ENCODE measurements around the gene XRCC1. TPM values are rescaled to one million over a fixed set of nuclear protein-coding genes. Genes with fewer than 3 reads are reported as not detected.

Gene XRCC1
- total and polyA plus RNA-seq, 2 of the 4 experiments (the other 2 are of a cell fraction) = 12.5 to 21.3 TPM

GRCh38 chr19:43612374-43612773, 37.0 kb upstream of the XRCC1 start:
- no peak overlapping the region for H4K5ac ChIP-seq (ENCODE audit: low read depth, low read length)
- intact Hi-C loops (cut with micrococcal nuclease) (no loop called here), dilution Hi-C loops (cut with HindIII; ENCODE audit: low sequenced_read_pairs, unreplicated experiment) (no loop called here), in situ Hi-C loops (cut with MboI; ENCODE audit: low sequenced_read_pairs) (no loop called here)
- H3K9me3 ChIP-seq (ENCODE audit: control insufficient read depth, insufficient read depth, low read length) = no peaks in the 10 kb centered on the region
- H2BK120ac ChIP-seq (ENCODE audit: low read depth, low read length) = no peak overlapping the region
- no peak overlapping the region for H3K27ac ChIP-seq (ENCODE audit: insufficient read depth, low read length)
- TF ChIP-seq POLR2A (IDR thresholded peaks at IDR 0.05; ENCODE audit: low read depth, low read length) = no peak
- TF ChIP-seq CTCF (conservative IDR thresholded peaks at IDR 0.05; ENCODE audit: low read depth, low read length) = no peak
- H2AK9ac ChIP-seq (replicated peaks; ENCODE audit: low read depth, low read length, poor library complexity) = no peak overlapping the region
- peaks cover 30% of the 10 kb centered on the region for H3K36me3 ChIP-seq (ENCODE audit: control insufficient read depth, insufficient read depth, low read length)
- H3K23ac ChIP-seq (ENCODE audit: low read depth, low read length) = no peak overlapping the region
- H3K14ac ChIP-seq (replicated peaks; ENCODE audit: low read depth, low read length) = no peak overlapping the region
- H4K91ac ChIP-seq (ENCODE audit: insufficient read depth, low read depth, low read length) = no peak overlapping the region
- H3K4me1 ChIP-seq (ENCODE audit: control insufficient read depth, insufficient read depth, low read length) = no peaks in the 10 kb centered on the region
- H2AK5ac ChIP-seq (ENCODE audit: low read depth, low read length) = no peak overlapping the region
- H3K4me3 ChIP-seq (ENCODE audit: insufficient read depth, low read depth, low read length) = no peak overlapping the region
- no peaks in the 10 kb centered on the region for H3K27me3 ChIP-seq (ENCODE audit: control insufficient read depth, insufficient read depth, low read length)
- H3K79me1 ChIP-seq (ENCODE audit: low read depth in 1 of 2, low read length in 2 of 2) = peaks cover 33 to 71% of the 10 kb centered on the region in 2 experiments
- no peak overlapping the region for H2AFZ ChIP-seq (replicated peaks; ENCODE audit: low read length, poor library complexity)
- no TSS peak for BruUV-seq (replicated peaks)
- no peak overlapping the region for H3K56ac ChIP-seq (ENCODE audit: extremely low read depth, insufficient read depth, low read length)
- no peak overlapping the region for H2BK20ac ChIP-seq (ENCODE audit: low read depth, low read length)
- 97% methylated on average over 6 of the region's 12 CpGs; no CpG with 5 or more reads in 1 of the 2 experiments for WGBS, 2 experiments (ENCODE audit: extremely low coverage in 2 of 2, insufficient read length in 1 of 2)
- H4K20me1 ChIP-seq (ENCODE audit: insufficient read depth, low read length) = peaks cover 17% of the 10 kb centered on the region
- no peak overlapping the region for H4K8ac ChIP-seq (ENCODE audit: low read depth in 2 of 2, low read length in 2 of 2)
- no peak overlapping the region for H3K4ac ChIP-seq (ENCODE audit: low read depth, low read length)
- no peak overlapping the region for H3K18ac ChIP-seq (ENCODE audit: low read depth, low read length)
- ATAC-seq (ENCODE audit: low read depth) (no peak), DNase-seq (no peak)
- POLR2A ChIA-PET (ENCODE audit: unreplicated experiment) = no interaction called here
- H3K9me1 ChIP-seq (ENCODE audit: insufficient read depth, low read length) = peaks cover 9% of the 10 kb centered on the region
- CTCF ChIA-PET = no interaction called here
- H3K9ac ChIP-seq (ENCODE audit: low read depth, low read length) = no peak overlapping the region
- no peak overlapping the region for H3K4me2 ChIP-seq (ENCODE audit: low read depth, low read length)
- H2BK5ac ChIP-seq (ENCODE audit: low read depth, low read length, poor library complexity, severe bottlenecking) = no peak overlapping the region
- H2BK15ac ChIP-seq (ENCODE audit: low read depth, low read length) = no peak overlapping the region
